Measurements from ENCODE around the gene C10orf71. TPM values are rescaled to one million over a fixed set of nuclear protein-coding genes. Genes with fewer than 3 reads are reported as not detected.

C10orf71 gene
- total RNA-seq, 1 experiment from 2014 or later = 6.6 TPM

- H3K27ac ChIP-seq = no peak overlapping the region
- H3K9me3 ChIP-seq (replicated peaks) = no peaks in the 10 kb centered on the region
- no peak for DNase-seq
- peaks cover 22% of the 10 kb centered on the region for H3K4me1 ChIP-seq
- H3K36me3 ChIP-seq = no peaks in the 10 kb centered on the region
- no peaks in the 10 kb centered on the region for H3K27me3 ChIP-seq
- no peak overlapping the region for H3K4me3 ChIP-seq
These were observed 2.6 kb upstream of the C10orf71 start for GRCh38 chr10:49296382-49296781.

DNA sequence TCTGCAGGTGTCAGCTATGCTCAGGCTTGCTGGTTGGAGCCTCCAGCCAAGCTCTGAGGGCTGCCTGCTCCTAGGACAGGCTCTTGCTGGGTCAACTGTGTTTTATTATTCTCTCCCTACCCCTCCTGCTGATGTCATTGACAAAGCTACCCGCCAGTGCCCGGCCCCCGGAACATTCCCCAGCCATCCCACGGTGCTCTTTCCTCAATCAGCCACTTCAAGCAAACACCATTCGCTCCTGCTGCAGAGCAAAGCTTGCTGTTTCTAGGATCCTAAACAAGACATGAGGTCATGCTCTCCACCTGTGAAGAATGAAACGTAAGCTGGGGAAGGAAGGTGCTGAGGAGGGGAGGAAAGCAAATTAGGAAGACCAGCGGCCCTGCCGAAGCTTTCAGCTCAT, 2.1 kb upstream of the C10orf71 start:
- peak in 1 of 2 experiments; percentile 40 for DNase-seq
- Histone ChIP-seq H3K4me1 (peaks cover 22% of the 10 kb centered on the region), H3K27ac (no peak overlapping the region)

GRCh38 chr10:49297818-49298670, 926 bp upstream of the C10orf71 start:
- no peaks in the 10 kb centered on the region for H3K27me3 ChIP-seq
- H3K36me3 ChIP-seq = peaks cover 3% of the 10 kb centered on the region; the same call in 1 of the 2 replicates
- H3K4me1 ChIP-seq = peaks cover 23% of the 10 kb centered on the region
- H3K4me3 ChIP-seq = peak overlapping the region; percentile 75
- peak; percentile 27 to 56 for DNase-seq
- H3K27ac ChIP-seq = peak overlapping the region; percentile 92
- H3K9me3 ChIP-seq (replicated peaks) = no peaks in the 10 kb centered on the region

More for the DNA sequence above, 2.1 kb upstream of the C10orf71 start:
- Histone ChIP-seq H3K27me3 (no peaks in the 10 kb centered on the region), H3K36me3 (no peaks in the 10 kb centered on the region), H3K9me3 (replicated peaks) (no peaks in the 10 kb centered on the region), H3K4me3 (peak overlapping the region; percentile 75)

DNA sequence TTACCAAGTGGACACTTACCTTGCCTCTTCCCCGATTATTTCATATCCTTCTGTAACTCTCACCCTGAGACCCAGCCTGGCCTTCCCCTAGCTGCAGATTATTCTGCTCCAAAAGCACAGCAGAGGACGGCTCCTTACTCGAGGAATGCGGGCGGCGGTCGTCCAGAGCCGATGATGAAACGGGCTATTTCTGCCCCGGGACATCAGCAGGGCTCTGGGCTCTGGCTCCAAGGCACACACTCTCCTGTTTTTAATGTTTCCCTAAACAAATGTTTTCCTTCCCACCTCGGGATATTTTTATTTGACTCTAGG, 343 bp upstream of the C10orf71 start:
- peaks cover 3% of the 10 kb centered on the region; the same call in 1 of the 2 replicates for H3K36me3 ChIP-seq
- no peaks in the 10 kb centered on the region for H3K9me3 ChIP-seq (replicated peaks)
- H3K27me3 ChIP-seq = no peaks in the 10 kb centered on the region
- DNase-seq = peak; percentile 50 to 67
- H3K4me1 ChIP-seq = peaks cover 28% of the 10 kb centered on the region
- peak overlapping the region; percentile 92 for H3K27ac ChIP-seq
- peak overlapping the region; percentile 75 for H3K4me3 ChIP-seq

- H3K4me1 ChIP-seq = peaks cover 27% of the 10 kb centered on the region
- DNase-seq = peak; percentile 59 to 73
- H3K36me3 ChIP-seq = peaks cover 3% of the 10 kb centered on the region; the same call in 1 of the 2 replicates
- no peaks in the 10 kb centered on the region for H3K9me3 ChIP-seq (replicated peaks)
- H3K4me3 ChIP-seq = peak overlapping the region; percentile 75
- H3K27ac ChIP-seq = peak overlapping the region; percentile 92
- no peaks in the 10 kb centered on the region for H3K27me3 ChIP-seq
These were observed 808 bp downstream of the C10orf71 start for GRCh38 chr10:49299816-49300139.

DNA sequence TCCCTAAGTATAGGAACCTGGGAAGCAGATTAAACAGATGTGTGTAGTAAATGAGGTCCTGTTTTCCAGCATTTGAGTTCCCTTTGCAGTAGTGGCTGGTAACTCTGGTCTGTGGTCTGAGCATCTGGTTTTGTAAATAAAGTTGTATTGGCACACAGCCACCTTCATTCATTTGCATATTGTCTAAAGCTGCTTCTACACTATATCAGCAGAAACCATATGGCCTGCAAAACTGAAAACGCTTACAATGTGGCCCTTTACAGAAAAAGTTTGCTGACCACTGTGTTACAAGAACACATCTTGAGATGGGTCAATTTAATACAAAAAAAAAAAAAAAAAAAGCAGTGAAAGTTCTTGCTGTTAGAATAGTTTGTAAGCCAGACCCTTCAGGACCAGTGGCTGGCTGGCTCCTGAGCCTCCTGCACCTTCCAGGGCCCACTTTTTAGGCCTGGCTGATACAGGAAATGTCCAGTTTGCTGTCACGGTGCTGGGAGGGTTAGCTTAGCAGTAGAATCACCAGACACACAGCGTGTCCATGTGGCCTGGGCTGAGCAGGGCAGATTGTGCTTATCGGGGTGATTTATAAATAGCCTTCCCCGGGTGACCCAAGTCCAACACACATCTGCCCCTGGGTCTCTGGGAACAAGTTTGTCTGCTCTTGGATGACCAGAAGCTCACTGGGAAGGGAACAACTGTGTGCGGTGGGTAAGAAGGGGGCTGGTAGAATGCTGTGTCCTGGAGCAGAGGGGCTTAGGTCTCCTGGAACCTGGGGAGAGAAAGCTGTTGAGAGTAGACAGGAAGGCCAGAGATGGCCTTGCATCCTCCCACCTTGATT, 1.4 kb downstream of the C10orf71 start:
- Histone ChIP-seq H3K4me3 (peak overlapping the region; percentile 75), H3K4me1 (peaks cover 22% of the 10 kb centered on the region), H3K27ac (peak overlapping the region; percentile 92)

DNA sequence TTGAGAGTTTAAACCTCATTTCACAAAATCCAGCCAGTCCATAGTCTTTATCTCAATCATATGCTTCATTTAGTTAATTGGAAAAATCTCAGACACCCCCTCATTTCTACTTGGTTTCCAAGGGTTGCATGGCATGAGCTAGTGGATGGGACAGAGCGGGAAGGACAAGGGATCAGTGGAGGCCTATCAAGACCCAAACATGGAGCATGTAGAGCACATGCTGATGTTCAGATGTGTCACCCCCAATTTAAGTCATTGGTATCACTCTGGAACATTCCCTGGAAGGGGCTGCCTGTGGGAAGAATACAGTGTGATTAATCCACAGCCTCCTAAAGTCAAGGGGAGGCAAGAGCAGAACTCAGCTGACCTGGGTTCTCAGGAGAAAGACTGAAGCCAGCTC, 2.3 kb downstream of the C10orf71 start:
- no peak overlapping the region for H3K27ac ChIP-seq
- H3K9me3 ChIP-seq (replicated peaks) = no peaks in the 10 kb centered on the region
- H3K27me3 ChIP-seq = no peaks in the 10 kb centered on the region
- peaks cover 19% of the 10 kb centered on the region for H3K4me1 ChIP-seq
- H3K4me3 ChIP-seq = no peak overlapping the region
- DNase-seq = no peak
- H3K36me3 ChIP-seq = peaks cover 3% of the 10 kb centered on the region; the same call in 1 of the 2 replicates

More for the DNA sequence above, 1.4 kb downstream of the C10orf71 start:
- Histone ChIP-seq H3K9me3 (replicated peaks) (no peaks in the 10 kb centered on the region), H3K27me3 (no peaks in the 10 kb centered on the region), H3K36me3 (peaks cover 3% of the 10 kb centered on the region; the same call in 1 of the 2 replicates)
- DNase-seq = peak in 1 of 2 experiments; percentile 67

DNA sequence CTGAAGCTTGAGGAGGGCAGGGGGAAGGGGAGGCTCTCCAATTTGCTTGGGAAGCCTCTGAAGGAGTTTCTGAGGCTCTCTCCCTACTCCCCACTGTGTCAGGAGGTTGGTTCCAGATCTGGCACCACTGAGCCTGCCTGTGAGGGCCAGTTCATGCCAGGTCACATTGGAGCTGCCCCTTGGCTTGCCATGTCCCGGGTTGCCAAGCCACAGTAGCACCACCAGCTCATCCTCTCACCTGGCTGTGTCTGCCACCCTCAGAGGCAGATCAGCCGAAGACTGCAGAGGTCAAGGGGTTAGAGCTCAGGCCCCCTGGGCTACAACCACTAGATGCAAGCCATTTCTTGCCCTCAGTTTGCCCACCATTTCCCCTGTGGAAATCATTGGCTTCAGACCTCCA, 3.1 kb downstream of the C10orf71 start:
- Histone ChIP-seq H3K36me3 (peaks cover 3% of the 10 kb centered on the region; the same call in 1 of the 2 replicates), H3K27me3 (no peaks in the 10 kb centered on the region), H3K4me3 (no peak overlapping the region), H3K4me1 (peaks cover 11% of the 10 kb centered on the region), H3K9me3 (replicated peaks) (no peaks in the 10 kb centered on the region), H3K27ac (no peak overlapping the region)
- no peak for DNase-seq

- Histone ChIP-seq H3K36me3 (peaks cover 3% of the 10 kb centered on the region; the same call in 1 of the 2 replicates), H3K4me3 (no peak overlapping the region)
- peak; percentile 71 to 72 for DNase-seq
These were observed 4.7 kb downstream of the C10orf71 start for GRCh38 chr10:49303711-49304110.

GRCh38 chr10:49304137-49304536, 5.2 kb downstream of the C10orf71 start:
- no peak overlapping the region for H3K27ac ChIP-seq

More at GRCh38 chr10:49303711-49304110, 4.7 kb downstream of the C10orf71 start:
- H3K27ac ChIP-seq = no peak overlapping the region
- H3K9me3 ChIP-seq (replicated peaks) = no peaks in the 10 kb centered on the region
- peaks cover 7% of the 10 kb centered on the region; the same call in 1 of the 2 replicates for H3K4me1 ChIP-seq
- no peaks in the 10 kb centered on the region for H3K27me3 ChIP-seq

GRCh38 chr10:49307921-49308320, 9.0 kb downstream of the C10orf71 start:
- Histone ChIP-seq H3K36me3 (0 out of 2 replicates have a peak, but pooled peaks cover 3% of the 10 kb centered on the region), H3K27ac (no peak overlapping the region), H3K4me1 (peaks cover 7% of the 10 kb centered on the region; the same call in 1 of the 2 replicates), H3K27me3 (no peaks in the 10 kb centered on the region), H3K9me3 (replicated peaks) (no peaks in the 10 kb centered on the region), H3K4me3 (no peak overlapping the region)
- DNase-seq = no peak

More at GRCh38 chr10:49304137-49304536, 5.2 kb downstream of the C10orf71 start:
- Histone ChIP-seq H3K4me1 (peaks cover 7% of the 10 kb centered on the region; the same call in 1 of the 2 replicates), H3K36me3 (peaks cover 3% of the 10 kb centered on the region; the same call in 1 of the 2 replicates), H3K9me3 (replicated peaks) (no peaks in the 10 kb centered on the region), H3K27me3 (no peaks in the 10 kb centered on the region), H3K4me3 (no peak overlapping the region)
- DNase-seq = no peak

- DNase-seq = no peak
- Histone ChIP-seq H3K27me3 (no peaks in the 10 kb centered on the region), H3K9me3 (replicated peaks) (no peaks in the 10 kb centered on the region), H3K4me1 (no peaks in the 10 kb centered on the region; the same call in 1 of the 2 replicates), H3K4me3 (no peak overlapping the region), H3K27ac (no peak overlapping the region), H3K36me3 (0 out of 2 replicates have a peak, but pooled peaks cover 3% of the 10 kb centered on the region)
These were observed 9.9 kb downstream of the C10orf71 start for GRCh38 chr10:49308881-49309280.

- no peak overlapping the region for H3K4me3 ChIP-seq
- no peaks in the 10 kb centered on the region for H3K9me3 ChIP-seq (replicated peaks)
- no peak overlapping the region for H3K27ac ChIP-seq
- H3K27me3 ChIP-seq = no peaks in the 10 kb centered on the region
- 0 out of 2 replicates have a peak, but pooled peaks cover 3% of the 10 kb centered on the region for H3K36me3 ChIP-seq
- H3K4me1 ChIP-seq = no peaks in the 10 kb centered on the region
- no peak for DNase-seq
These were observed 10.9 kb downstream of the C10orf71 start for GRCh38 chr10:49309691-49310411.

DNA sequence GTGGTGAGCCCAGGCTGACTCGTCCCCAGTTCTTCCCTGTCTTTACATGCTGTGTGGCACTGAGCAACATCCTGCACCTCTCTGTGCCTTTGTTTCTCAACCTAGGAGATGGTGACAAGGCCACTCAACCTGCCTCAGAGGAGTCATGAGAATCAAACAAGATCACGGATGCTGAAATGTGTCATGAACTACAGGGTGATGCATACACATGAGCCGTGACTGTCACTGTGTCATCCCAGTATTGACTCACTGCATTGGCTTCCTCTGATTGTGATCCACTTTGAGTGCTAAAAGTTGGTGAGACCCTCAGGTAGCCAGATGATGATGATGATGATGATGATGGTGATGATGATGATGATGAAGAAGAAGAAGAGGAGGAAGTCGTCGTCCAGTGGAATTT, 11.5 kb downstream of the C10orf71 start:
- no peak overlapping the region for H3K4me3 ChIP-seq
- DNase-seq = no peak
- H3K36me3 ChIP-seq = 0 out of 2 replicates have a peak, but pooled peaks cover 3% of the 10 kb centered on the region
- no peaks in the 10 kb centered on the region for H3K27me3 ChIP-seq
- no peak overlapping the region for H3K27ac ChIP-seq
- no peaks in the 10 kb centered on the region for H3K4me1 ChIP-seq
- H3K9me3 ChIP-seq (replicated peaks) = no peaks in the 10 kb centered on the region

Data from SJCRH30 (cell line).